ENCODE data around the gene VIPR1.

The VIPR1 gene

DNA sequence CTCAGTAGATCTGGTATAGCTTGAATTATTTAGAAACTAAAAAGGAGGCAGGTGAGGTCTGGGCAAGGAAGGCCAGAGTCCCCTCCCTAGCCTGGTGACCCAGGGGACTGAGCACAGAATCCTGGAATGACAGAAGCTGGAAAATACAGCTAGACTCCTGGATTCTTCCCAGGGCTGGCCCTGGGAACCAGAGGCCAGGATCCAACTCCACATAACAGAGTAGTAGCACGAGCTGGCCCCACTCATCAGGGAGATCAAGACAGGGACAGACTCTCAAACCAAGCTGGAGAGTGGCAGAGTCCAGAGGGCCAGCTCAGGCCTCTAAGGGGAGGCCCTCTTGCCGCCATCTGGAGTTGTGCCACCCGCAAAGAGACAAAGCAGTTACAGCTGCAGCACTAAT lies 10.7 kb downstream of the VIPR1 start:
- DNase-seq = no peak

DNA sequence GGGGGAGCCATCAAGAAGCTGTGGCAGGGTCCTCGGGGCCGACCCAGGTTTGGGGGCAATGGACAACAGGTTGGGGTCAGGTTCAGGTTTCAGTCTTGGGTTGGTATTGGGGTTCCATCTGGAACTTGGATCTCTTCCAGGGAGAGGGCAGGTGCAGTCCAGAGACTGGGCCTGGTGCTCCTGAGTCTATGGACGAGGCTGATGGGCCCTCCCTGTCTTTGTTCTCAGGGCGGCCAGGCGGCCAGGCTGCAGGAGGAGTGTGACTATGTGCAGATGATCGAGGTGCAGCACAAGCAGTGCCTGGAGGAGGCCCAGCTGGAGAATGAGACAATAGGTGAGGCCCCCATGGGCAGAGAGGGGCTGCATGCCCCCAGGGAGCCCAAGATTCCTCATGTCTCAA lies 11.1 kb downstream of the VIPR1 start:
- no peak for DNase-seq

DNA sequence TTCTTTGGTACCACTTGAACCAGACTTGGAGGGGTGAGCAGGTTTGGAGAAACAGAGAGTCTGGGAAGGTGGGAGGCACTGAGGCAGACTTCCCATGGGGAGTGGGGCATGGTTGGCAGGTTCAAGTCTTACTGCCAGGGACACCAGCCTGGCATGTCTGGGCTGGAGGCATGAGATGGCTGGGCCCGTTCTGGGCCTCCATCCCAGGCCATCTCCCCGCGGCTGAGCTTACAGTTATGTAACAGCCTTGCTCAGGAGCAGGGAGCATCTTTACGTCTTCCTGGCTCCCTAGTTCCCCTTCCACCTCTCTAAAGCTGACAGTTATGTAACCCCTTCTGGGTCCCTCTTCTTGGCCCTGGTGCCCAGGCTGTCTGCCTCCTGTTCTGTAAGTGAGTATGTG lies 12.4 kb downstream of the VIPR1 start:
- no peak for DNase-seq

DNA sequence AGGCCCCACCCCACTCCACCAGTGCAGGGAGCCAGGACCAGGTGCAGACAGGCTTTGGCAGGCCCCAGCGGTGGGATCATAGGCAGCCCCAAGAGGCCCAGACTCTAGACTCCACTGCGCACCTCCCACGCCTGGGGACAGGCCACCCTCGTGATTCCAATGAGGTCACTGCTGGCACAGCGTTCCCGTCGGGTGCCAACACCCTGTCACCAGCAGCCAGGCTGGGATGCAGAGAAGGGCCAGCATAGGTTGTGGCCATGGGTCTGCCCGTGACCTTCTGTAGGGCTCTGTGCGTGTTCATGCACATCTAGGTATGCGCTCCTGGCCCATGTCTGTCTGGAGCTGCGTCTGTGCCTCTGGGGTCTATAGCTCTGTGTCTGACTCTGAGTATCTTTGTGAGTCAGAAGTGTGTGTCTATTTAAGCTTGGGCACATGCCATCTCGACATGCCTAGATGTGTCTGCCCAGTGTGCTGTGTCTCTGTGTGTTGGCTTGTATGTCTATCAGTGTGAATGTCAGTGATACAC lies 13.0 kb downstream of the VIPR1 start:
- DNase-seq = no peak

DNA sequence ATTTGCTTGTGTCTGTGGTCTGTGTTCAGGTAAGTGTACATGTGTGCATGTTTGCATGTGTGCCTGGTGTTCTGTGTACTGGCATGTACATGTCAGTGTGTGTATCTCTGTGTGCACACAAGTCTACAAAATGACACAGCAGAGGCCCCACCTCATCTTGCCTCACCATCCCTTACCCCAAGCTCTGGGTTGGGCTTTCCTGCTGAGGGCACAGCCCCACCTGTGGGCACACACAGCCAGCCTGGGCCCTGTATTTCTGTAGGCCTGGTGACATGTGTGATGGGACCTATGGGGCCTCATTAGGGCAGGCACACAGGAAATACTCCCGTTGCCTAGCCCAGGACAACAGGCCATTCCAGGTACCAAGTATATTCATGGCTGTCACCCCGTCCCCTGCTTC lies 13.5 kb downstream of the VIPR1 start:
- no peak for DNase-seq

DNA sequence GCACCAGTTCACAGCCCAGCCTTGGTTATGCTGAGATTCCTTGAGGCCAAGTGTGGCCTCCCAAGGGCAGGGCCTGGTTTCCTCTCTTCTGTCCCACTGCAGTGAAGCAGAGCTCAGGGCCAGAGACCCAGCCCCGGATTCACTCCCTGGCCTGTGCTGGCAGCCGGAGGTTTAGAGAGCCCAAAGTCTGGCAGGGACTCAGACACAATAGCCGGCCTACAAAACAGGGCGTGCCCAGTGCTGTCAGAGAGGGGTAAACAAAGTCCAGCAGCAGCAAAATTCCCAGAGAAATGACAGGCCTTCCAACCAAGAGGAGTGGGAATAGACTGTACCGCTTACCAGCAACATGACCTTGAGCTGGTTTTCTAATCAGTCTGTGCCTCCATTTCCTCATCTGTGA lies 14.0 kb downstream of the VIPR1 start:
- no peak for DNase-seq

DNA sequence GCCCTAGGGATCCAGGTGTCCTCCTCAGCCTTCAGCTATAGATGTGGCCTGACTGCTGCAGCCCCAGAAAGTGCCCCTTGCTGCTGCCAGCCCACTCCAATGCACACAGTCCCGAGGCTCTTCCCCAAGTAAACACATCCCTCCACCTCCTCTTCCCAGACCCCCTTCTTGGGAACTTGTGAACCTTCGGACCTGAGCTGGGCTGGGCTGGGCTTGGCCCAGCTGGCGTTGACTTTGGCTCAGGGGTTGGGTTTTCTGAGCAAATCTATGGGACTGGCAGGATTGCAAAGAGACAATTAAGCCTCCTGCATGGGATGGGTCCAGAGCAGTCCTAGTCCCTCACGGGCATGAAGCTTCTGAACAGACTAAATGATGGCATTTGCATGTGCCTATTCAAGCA lies 14.7 kb downstream of the VIPR1 start:
- no peak for DNase-seq

DNA sequence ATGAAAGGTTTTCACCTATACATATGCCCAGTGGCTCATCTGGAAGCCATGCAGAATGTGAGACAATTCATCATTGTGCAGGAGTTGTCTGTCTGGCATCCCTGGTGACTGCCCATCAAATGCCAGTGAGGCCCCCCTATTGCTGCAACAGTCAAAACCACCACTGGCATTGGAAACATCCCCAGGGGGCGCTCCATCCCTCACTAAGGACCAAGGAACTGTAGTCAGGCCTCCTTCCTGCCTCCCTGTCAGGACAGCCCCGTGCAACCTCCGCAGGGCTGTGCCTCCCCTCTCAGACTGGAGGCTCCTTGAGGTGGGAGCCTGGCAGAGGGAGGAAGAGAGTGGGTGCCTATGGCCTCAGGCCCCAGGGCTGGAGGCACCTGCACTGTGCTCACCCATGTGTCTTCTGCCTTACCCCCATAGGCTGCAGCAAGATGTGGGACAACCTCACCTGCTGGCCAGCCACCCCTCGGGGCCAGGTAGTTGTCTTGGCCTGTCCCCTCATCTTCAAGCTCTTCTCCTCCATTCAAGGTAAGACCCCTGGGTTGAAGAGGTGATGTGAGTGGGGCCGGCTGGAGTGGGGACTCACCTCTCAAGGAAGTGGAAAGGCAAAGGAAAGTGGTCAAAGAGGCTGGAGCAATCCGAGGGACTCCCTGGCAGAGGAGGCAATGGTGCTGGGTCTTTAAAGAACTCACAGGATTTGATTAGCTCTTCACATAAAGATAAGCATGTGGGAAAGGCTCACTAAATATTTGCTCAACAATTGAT lies 16.5 kb downstream of the VIPR1 start:
- DNase-seq = no peak

DNA sequence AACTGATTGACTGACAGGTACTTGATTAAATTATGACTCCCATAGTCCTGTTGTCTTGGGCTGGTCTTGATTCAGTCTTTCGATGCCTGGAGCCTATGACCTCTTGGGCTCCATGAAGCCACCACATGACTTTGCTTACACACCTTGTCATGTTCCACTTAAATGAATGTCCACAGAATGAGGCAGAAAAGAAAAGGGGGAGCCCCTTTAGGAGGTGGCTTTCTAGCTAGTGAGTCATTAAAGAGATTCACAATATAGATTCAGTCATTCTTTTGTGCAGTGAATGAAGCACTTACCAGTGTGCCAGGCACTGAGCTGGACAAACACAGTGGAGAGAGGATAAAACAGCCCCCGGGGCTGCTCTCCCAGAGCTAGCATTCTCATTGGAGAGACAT lies 17.1 kb downstream of the VIPR1 start:
- no peak for DNase-seq

DNA sequence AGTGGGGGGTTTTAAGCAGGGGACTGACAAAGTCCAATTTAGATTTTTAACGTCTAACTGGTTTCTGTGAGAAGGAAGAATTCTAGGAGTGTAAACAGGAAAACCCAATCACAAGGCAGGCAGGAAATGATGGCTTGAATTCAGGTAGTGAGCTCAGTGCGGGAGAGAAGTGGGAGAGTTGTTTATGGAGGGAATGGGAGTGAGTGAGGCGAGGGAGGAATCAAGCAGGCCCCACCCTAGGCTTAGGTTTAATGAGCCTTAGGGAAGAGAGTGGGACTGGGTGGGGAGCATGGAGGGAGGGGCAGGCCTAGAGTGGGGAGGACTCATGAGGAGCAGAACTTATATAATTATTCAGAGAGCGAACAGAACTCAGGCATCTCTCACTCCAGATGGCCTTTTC lies 17.9 kb downstream of the VIPR1 start:
- DNase-seq = no peak

DNA sequence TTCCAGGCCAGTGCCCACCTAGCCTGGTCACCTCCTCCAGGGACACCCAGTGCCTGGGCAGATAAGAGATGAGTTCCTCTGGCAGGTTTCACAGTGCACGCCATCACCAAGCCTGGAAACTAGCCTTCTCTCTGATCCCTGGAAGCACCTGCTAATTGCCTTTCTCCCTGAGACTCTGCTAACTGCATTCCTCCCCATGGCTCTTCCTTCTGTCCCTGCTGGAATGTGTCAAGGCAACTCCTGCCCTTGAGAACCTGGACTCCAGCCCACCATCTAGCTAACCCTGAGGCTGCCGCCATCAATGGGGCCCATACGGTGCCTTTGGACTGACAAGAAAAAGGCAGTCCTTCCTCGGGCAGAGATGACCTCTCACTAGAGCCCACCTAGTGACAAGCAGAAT lies 18.5 kb downstream of the VIPR1 start:
- no peak for DNase-seq

DNA sequence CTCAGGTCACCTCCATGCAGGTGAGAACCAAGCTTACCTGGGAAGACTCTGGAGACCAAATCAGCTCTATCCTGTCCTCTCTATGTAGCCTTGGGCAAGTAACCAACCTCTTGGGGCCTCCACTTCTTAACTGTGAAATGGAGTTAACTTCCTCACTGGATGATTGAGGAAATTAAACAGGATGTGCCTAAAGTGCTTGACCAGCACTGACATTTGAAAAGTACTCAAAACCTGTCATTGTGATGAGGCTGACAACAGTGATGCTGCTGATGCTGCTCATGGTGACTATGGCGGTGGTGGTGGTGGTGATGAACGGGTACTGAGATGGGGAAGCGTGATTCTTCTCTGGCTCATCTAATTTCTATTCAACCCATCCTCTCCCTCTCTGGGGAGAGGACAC lies 22.3 kb downstream of the VIPR1 start:
- DNase-seq = no peak

DNA sequence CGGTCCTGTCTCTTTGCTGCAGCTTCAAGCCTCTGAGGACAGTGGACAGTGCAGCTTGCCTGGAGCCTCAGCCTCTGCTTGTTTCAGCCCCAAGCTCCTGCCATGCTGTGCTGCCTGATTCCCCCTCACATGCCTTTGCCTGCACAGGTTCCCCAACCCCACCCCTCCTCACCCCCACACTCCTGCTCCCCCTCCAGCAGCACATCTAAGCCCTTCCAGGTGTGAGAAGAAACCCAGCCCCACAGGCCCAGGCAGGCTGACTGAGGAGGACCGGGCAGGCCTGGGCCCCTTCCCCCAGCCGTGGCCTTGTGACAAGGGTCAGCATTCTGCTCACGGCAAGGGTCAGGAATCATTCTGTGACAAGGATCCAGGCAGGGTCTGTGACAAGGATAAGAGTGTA lies 22.8 kb downstream of the VIPR1 start:
- no peak for DNase-seq

DNA sequence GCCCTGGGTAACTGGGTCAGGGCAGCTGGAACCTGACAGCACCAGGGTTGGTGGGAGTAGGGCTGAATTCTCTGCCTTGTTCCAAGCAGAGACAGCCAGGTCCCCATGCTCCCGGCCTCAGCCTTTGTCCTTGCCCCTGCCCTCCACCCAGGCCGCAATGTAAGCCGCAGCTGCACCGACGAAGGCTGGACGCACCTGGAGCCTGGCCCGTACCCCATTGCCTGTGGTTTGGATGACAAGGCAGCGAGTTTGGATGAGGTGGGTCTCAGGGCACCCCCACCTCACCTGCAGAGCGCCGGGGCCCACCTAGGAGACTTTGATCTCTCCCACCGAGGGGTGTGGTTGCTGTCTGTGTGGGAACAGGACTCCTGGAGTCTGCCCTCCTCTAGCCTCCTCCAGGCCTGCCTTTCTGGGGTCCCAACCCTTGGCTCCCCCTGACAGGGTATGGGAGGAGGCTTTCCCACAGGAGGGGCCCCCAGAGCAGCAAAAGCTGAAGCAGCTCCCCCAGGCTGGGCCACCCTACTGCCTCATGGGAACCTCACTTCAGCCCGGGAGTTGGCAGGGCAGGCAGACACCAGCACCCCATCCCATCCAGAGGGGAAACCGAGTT lies 23.4 kb downstream of the VIPR1 start:
- DNase-seq = no peak

DNA sequence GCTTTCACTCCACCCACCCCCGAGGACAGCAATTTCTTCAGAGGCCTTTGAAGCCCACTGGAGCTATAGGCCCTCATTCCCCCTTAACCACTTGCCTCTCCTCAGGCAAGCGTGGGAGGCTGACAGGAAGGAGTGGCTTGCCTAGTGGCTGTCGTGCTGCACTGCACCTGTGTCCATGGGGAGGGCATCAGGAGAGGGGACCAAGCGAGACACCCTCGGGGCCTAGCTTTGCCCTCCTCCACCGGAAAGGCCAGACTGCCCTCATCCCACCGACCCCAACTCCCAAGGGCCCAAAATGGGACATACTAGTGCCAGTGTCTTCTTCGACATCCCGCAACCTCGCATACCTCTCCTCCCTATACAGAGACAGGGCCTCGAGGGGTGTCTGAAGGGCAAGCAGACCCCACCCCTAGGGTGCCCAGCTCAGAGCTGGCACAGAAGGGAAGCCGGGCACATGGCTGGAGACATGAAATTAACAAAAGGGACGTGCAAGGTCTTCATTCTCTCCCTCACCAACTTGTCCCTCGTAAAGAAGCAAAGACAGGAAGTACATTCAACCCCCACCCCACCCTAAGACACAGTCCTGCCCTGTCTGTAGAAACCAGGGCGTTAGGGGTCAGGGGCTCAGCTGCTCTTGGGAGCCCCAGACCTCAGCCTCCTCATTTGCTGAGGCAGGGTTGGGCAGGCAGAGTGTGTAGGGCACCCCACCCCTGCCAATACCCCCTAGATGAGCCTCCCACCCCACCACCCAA lies 24.3 kb downstream of the VIPR1 start:
- DNase-seq = no peak

DNA sequence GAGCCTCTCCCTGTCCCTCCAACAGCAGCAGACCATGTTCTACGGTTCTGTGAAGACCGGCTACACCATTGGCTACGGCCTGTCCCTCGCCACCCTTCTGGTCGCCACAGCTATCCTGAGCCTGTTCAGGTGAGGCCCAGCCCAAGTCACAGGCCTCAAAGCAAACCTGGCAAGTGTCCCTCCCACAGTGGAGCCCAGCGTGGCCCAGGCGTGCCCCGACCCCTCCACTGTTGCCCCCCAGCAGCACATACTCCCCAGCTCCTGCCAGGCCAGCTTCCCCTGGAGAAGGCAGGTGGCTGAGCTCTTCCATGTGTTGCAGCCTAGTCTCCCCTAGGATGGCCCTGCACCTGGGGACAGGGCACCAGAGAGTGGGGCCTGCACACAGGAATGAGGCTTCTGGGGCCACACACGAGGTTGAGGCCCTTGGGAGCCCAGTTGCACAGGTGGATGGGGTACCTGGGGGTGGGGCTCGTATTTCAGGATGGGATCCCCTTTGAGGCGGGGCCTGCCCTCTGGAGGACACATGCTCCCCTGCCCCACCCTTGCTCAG lies 25.0 kb downstream of the VIPR1 start:
- DNase-seq = no peak

DNA sequence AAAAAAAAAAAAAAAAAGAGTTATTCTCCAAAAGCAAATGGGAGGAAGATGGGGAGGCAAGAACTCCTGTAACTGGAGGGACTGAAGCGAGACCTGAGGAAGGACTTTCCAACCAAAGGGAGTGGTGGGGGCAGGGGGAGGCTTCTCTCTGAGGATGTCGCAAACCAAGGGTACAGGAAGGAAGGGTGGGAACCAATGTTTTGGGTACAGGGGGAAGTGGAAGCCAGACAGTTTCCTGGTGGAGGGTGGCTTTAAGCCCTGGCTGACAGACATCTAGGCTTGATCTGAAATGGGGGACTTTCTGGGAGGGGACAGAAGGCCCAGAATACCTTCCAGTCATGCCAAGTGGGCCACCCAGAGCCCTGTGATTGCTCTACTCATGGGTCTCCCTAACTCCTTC lies 27.0 kb downstream of the VIPR1 start:
- no peak for DNase-seq

DNA sequence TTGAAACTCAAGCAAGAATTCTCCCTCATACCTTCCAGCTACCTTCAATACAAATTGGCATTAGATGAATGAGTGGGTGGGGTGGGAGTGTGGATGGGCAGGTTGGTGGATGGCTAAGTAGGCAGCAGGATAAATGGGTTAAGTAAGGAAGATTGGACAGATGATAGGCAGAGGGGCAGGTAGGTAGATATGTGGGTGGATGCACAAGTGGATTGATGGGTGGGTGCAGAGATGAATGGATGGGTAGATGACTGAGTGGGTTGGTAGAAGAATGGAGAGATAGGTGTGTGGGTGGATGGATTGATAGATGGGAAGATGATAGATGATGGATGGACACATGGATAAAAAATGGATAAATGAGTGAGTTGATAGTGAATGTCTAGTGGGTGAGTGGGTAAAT lies 27.6 kb downstream of the VIPR1 start:
- no peak for DNase-seq

DNA sequence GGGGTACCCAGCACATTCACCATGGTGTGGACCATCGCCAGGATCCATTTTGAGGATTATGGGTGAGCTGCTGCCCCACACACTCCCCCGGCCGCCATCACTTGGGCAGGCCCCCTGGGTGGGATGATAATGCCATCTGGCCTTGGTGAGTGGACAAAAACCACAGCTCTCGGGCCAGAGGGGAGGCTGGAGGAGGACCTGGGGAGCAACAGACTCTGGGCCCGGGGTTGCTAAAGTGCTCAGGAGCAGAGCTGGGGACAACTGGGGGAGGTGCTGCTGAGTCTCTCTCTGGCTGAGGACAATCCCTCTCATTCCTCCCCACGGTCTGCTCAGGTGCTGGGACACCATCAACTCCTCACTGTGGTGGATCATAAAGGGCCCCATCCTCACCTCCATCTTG lies 29.0 kb downstream of the VIPR1 start:
- no peak for DNase-seq

DNA sequence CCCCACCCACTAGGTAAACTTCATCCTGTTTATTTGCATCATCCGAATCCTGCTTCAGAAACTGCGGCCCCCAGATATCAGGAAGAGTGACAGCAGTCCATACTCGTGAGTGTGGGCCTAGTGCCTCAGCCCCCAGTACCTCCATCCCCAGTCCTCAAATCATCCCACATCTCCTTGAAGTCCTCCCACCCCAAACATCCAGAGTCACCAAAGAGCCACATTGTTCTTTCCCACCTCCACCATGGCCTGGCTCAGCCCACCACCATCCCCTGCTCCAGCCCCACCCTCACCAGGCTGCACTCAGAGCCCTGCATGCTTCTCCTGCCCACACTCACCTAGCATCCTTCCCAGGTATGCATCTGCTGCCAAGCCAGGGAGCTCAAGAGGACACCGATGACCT lies 29.8 kb downstream of the VIPR1 start:
- DNase-seq = no peak

DNA sequence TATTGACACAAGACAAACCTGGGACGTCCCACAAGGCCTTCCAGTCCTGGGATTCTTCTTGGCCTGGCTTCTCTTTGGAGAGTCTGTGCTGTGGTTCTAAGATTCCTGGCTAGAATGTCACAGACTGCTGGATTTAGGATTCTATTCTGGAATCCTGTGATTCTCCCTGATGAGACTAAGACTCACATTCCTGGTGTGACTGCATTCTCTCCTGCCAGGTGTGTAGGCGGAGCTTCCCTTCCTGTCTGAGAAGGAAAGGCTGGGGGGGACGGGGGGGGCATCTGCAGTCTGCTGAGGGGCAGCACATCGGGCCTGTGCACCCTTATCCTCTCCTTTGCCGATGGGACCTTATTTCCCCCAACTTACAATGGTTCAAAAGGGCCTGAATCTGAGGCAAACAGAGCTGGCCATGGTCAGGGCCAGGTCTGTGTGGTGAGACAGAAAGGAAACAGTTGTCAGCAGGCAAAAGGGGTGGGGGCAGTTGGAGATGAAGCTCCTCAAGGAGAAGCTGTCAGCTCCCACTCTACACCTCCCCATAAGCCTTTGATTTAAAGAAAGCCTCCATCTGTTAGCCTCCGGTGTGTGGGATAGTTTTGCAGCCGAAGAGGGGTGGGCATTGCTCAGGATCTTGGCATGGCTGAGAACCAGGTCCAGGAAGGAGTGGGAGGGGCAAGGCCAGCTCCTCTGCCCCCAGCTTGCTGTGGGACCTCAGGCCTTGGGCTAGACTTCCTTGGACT lies 30.9 kb downstream of the VIPR1 start:
- no peak for DNase-seq

DNA sequence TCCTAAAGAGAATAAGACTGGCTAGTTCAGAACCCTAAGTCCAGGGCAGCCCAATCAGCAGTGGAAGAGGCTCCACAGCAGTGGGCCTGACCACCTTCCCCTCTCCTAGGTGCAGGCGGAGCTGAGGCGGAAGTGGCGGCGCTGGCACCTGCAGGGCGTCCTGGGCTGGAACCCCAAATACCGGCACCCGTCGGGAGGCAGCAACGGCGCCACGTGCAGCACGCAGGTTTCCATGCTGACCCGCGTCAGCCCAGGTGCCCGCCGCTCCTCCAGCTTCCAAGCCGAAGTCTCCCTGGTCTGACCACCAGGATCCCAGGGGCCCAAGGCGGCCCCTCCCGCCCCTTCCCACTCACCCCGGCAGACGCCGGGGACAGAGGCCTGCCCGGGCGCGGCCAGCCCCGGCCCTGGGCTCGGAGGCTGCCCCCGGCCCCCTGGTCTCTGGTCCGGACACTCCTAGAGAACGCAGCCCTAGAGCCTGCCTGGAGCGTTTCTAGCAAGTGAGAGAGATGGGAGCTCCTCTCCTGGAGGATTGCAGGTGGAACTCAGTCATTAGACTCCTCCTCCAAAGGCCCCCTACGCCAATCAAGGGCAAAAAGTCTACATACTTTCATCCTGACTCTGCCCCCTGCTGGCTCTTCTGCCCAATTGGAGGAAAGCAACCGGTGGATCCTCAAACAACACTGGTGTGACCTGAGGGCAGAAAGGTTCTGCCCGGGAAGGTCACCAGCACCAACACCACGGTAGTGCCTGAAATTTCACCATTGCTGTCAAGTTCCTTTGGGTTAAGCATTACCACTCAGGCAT lies 33.7 kb downstream of the VIPR1 start:
- no peak for DNase-seq
